SU-DHL-6 (cell line): ENCODE measurements around the gene SNX25.

Source experiments
- EZH2phosphoT487 ChIP-seq: fragments of 200-600 bp; sonication (generic), shearing (Covaris generic); conservative IDR thresholded peaks from 2 replicates; pipeline ENCODE4 v1.6.1; 2018; ENCODE audit warnings: mild to moderate bottlenecking, antibody characterized with exemption, low read length, moderate library complexity, mixed read lengths
- TF ChIP-seq, protein P1 (sequence below): fragments of 200-600 bp; sonication (generic); IDR thresholded peaks from one replicate; pipeline ENCODE4 v1.5.1; 2017; ENCODE audit warnings: antibody characterized with exemption, mild to moderate bottlenecking, low read length, moderate library complexity; ENCODE audit not compliant: insufficient read depth, poor library complexity, severe bottlenecking

DNA sequence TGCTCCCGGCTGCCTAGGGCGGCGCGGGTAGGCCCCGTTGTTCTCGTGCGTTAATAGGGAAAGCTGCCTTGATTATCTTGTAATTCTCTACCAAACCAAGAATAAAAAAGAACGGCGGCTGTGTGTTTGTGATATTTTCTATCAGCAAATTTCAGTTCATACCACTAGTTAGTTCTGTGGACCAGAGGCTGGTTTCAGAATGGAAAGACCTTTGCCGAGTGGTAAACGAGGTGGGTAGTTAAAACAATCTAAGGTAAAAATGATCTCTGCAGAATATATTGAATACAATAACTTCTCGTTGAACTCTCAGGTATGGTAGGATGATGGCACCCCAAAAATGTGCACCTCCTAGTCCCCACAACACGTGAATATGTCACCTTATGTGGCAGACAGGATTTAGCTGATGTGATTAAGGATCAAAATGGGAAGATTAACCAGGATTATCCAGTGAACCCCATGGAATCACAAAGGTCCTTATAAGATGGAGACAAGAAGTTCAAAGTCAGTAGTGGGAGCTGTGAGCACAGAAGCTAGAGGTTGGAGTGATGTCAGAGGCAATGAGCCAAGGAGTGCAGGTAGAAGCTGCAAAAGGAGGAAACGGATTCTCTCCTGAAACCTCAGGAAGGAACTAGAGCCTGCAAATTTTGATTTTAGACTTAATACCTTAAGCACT is 5.0 kb upstream of the SNX25 start:
- TF ChIP-seq, protein P1, sequence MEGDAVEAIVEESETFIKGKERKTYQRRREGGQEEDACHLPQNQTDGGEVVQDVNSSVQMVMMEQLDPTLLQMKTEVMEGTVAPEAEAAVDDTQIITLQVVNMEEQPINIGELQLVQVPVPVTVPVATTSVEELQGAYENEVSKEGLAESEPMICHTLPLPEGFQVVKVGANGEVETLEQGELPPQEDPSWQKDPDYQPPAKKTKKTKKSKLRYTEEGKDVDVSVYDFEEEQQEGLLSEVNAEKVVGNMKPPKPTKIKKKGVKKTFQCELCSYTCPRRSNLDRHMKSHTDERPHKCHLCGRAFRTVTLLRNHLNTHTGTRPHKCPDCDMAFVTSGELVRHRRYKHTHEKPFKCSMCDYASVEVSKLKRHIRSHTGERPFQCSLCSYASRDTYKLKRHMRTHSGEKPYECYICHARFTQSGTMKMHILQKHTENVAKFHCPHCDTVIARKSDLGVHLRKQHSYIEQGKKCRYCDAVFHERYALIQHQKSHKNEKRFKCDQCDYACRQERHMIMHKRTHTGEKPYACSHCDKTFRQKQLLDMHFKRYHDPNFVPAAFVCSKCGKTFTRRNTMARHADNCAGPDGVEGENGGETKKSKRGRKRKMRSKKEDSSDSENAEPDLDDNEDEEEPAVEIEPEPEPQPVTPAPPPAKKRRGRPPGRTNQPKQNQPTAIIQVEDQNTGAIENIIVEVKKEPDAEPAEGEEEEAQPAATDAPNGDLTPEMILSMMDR: no peak
- TF ChIP-seq EZH2phosphoT487: no peak
